ENCODE results near the gene TBCCD1. TPM values are rescaled to one million over a fixed set of nuclear protein-coding genes. Genes with fewer than 3 reads are reported as not detected.

TBCCD1 gene
- total and polyA plus RNA-seq, 2 of the 4 experiments (the other 2 are of a cell fraction) = 7.9 to 19.7 TPM

GRCh38 chr3:186590580-186591295 lies 23.6 kb upstream of the TBCCD1 start:
- no peak for DNase-seq
- TF ChIP-seq ELK1 (IDR thresholded peaks at IDR 0.05; ENCODE audit: borderline replicate concordance, low read depth, low read length) = no peak
- no peak for TF ChIP-seq MAFK (IDR thresholded peaks at IDR 0.05; ENCODE audit: low read depth, low read length)
- no peak for TF ChIP-seq CHD1 (IDR thresholded peaks at IDR 0.05; ENCODE audit: low read depth, low read length)
- TF ChIP-seq BHLHE40 (IDR thresholded peaks at IDR 0.05; ENCODE audit: low read depth, low read length) = no peak
- TF ChIP-seq NFE2L2 (IDR thresholded peaks at IDR 0.05; ENCODE audit: low read depth, low read length) = no peak
- TF ChIP-seq, protein P1, sequence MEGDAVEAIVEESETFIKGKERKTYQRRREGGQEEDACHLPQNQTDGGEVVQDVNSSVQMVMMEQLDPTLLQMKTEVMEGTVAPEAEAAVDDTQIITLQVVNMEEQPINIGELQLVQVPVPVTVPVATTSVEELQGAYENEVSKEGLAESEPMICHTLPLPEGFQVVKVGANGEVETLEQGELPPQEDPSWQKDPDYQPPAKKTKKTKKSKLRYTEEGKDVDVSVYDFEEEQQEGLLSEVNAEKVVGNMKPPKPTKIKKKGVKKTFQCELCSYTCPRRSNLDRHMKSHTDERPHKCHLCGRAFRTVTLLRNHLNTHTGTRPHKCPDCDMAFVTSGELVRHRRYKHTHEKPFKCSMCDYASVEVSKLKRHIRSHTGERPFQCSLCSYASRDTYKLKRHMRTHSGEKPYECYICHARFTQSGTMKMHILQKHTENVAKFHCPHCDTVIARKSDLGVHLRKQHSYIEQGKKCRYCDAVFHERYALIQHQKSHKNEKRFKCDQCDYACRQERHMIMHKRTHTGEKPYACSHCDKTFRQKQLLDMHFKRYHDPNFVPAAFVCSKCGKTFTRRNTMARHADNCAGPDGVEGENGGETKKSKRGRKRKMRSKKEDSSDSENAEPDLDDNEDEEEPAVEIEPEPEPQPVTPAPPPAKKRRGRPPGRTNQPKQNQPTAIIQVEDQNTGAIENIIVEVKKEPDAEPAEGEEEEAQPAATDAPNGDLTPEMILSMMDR (conservative IDR thresholded peaks at IDR 0.05; ENCODE audit: low read depth, low read length) = no peak
- TF ChIP-seq, protein P2, sequence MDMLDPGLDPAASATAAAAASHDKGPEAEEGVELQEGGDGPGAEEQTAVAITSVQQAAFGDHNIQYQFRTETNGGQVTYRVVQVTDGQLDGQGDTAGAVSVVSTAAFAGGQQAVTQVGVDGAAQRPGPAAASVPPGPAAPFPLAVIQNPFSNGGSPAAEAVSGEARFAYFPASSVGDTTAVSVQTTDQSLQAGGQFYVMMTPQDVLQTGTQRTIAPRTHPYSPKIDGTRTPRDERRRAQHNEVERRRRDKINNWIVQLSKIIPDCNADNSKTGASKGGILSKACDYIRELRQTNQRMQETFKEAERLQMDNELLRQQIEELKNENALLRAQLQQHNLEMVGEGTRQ (IDR thresholded peaks at IDR 0.05; ENCODE audit: low read depth, low read length) = no peak
- no peak for TF ChIP-seq RCOR1 (IDR thresholded peaks at IDR 0.05; ENCODE audit: insufficient replicate concordance, low read length)
- no peak for TF ChIP-seq MAZ (IDR thresholded peaks at IDR 0.05; ENCODE audit: borderline replicate concordance, low read depth, low read length)
- TF ChIP-seq MXI1 (IDR thresholded peaks at IDR 0.05; ENCODE audit: borderline replicate concordance, low read depth, low read length) = no peak
- TF ChIP-seq RFX5 (IDR thresholded peaks at IDR 0.05; ENCODE audit: low read depth, low read length) = no peak
- H2AK5ac ChIP-seq (ENCODE audit: low read depth, low read length) = no peak overlapping the region
- intact Hi-C loops (cut with micrococcal nuclease) (no loop called here), dilution Hi-C loops (cut with HindIII; ENCODE audit: low sequenced_read_pairs, unreplicated experiment) (no loop called here), in situ Hi-C loops (cut with MboI; ENCODE audit: low sequenced_read_pairs) (no loop called here)
- no peaks in the 10 kb centered on the region for H3K9me3 ChIP-seq (ENCODE audit: control insufficient read depth, insufficient read depth, low read length)
- no peak overlapping the region for H3K27ac ChIP-seq (ENCODE audit: insufficient read depth, low read length)
- ChIA-PET CTCF (interaction anchor here (1.3 kb wide), 1 partner anchor 27 kb away, joined by 3 read pairs; no protein-coding TSS in a partner anchor), POLR2A (ENCODE audit: unreplicated experiment) (no interaction called here)
- peaks cover under 1% of the 10 kb centered on the region; the same call in 1 of the 2 replicates for H3K36me3 ChIP-seq (ENCODE audit: control insufficient read depth, insufficient read depth, low read length)
- H3K79me1 ChIP-seq (ENCODE audit: low read depth in 1 of 2, low read length in 2 of 2) = no peaks in the 10 kb centered on the region
- H3K23ac ChIP-seq (ENCODE audit: low read depth, low read length) = no peak overlapping the region
- no peak overlapping the region for H3K18ac ChIP-seq (ENCODE audit: low read depth, low read length)
- H2BK120ac ChIP-seq (ENCODE audit: low read depth, low read length) = no peak overlapping the region
- H3K4me1 ChIP-seq (ENCODE audit: control insufficient read depth, insufficient read depth, low read length) = no peaks in the 10 kb centered on the region
- H3K14ac ChIP-seq (replicated peaks; ENCODE audit: low read depth, low read length) = no peak overlapping the region
- no peak overlapping the region for H3K4ac ChIP-seq (ENCODE audit: low read depth, low read length)
- no peak overlapping the region for H2AK9ac ChIP-seq (replicated peaks; ENCODE audit: low read depth, low read length, poor library complexity)
- 73% methylated on average over 2 of the region's 7 CpGs; no CpG with 5 or more reads in 1 of the 2 experiments for WGBS, 2 experiments (ENCODE audit: extremely low coverage in 2 of 2, insufficient read length in 1 of 2)
- no TSS peak for BruUV-seq (replicated peaks)
- no peak overlapping the region for H2BK15ac ChIP-seq (ENCODE audit: low read depth, low read length)
- H3K4me2 ChIP-seq (ENCODE audit: low read depth, low read length) = no peak overlapping the region
- no peak overlapping the region for H3K56ac ChIP-seq (ENCODE audit: extremely low read depth, insufficient read depth, low read length)
- no peaks in the 10 kb centered on the region for H4K20me1 ChIP-seq (ENCODE audit: insufficient read depth, low read length)
- H2AFZ ChIP-seq (replicated peaks; ENCODE audit: low read length, poor library complexity) = no peak overlapping the region
- no peaks in the 10 kb centered on the region for H3K9me1 ChIP-seq (ENCODE audit: insufficient read depth, low read length)
- no peak for ATAC-seq (ENCODE audit: low read depth)
- no peak overlapping the region for H2BK5ac ChIP-seq (ENCODE audit: low read depth, low read length, poor library complexity, severe bottlenecking)
- H4K91ac ChIP-seq (ENCODE audit: insufficient read depth, low read depth, low read length) = no peak overlapping the region
- no peak overlapping the region for H2BK20ac ChIP-seq (ENCODE audit: low read depth, low read length)
- H4K5ac ChIP-seq (ENCODE audit: low read depth, low read length) = no peak overlapping the region
- H4K8ac ChIP-seq (ENCODE audit: low read depth in 2 of 2, low read length in 2 of 2) = no peak overlapping the region
- peaks cover 3% of the 10 kb centered on the region; the same call in 1 of the 2 replicates for H3K27me3 ChIP-seq (ENCODE audit: control insufficient read depth, insufficient read depth, low read length)
- H3K4me3 ChIP-seq (ENCODE audit: insufficient read depth, low read depth, low read length) = no peak overlapping the region
- no peak overlapping the region for H3K9ac ChIP-seq (ENCODE audit: low read depth, low read length)

Data from IMR-90 (cell line).